GM12873 (cell line): Measurements from ENCODE around the gene DHX29.

ENCODE experiments used
- CTCF ChIP-seq: IDR thresholded peaks from 2 replicates; pipeline ENCODE4 v1.5.1; 2012; ENCODE audit warnings: low read depth, mild to moderate bottlenecking, moderate library complexity, low read length, control low read depth; ENCODE audit not compliant: insufficient read depth; ENCODE audit errors: missing control alignments

DHX29 gene

GRCh38 chr5:55223812-55224240, 83.7 kb downstream of the DHX29 start:
- no peak for TF ChIP-seq CTCF

GRCh38 chr5:55222985-55223811, 84.3 kb downstream of the DHX29 start:
- no peak for TF ChIP-seq CTCF

GRCh38 chr5:55222092-55222984, 85.2 kb downstream of the DHX29 start:
- TF ChIP-seq CTCF, result no peak

GRCh38 chr5:55220433-55221185, 86.9 kb downstream of the DHX29 start:
- no peak for TF ChIP-seq CTCF

GRCh38 chr5:55219770-55220169, 87.7 kb downstream of the DHX29 start:
- TF ChIP-seq CTCF, result no peak

- TF ChIP-seq CTCF, result no peak
Observed at GRCh38 chr5:55218967-55219366, 88.5 kb downstream of the DHX29 start.
